GM23248 (cell line): ENCODE measurements around the gene RIMS4. TPM values are rescaled to one million over a fixed set of nuclear protein-coding genes. Genes with fewer than 3 reads are reported as not detected.

ENCODE experiments used
- DNase-seq: peaks from one replicate; pipeline ENCODE4 v3.0.0-alpha.2; 2015
- H2AFZ ChIP-seq: fragments of 200-600 bp; sonication (generic); 2 replicates; pipeline ENCODE4 v1.6.1; 2016; ENCODE audit warnings: antibody characterized with exemption
- H3F3A ChIP-seq: fragments of 200-600 bp; sonication (generic); 2 replicates; pipeline ENCODE4 v1.6.1; 2016; ENCODE audit warnings: mild to moderate bottlenecking, antibody characterized with exemption, mixed run types; ENCODE audit not compliant: insufficient read depth
- H3K27ac ChIP-seq: fragments of 200-600 bp; sonication (generic); 2 replicates; pipeline ENCODE4 v1.5.1; 2016; ENCODE audit warnings: mild to moderate bottlenecking
- H3K27me3 ChIP-seq: fragments of 200-600 bp; sonication (generic); replicated peaks from 2 replicates; pipeline ENCODE4 v1.6.1; 2016; ENCODE audit warnings: mild to moderate bottlenecking; ENCODE audit not compliant: insufficient read depth
- H3K36me3 ChIP-seq: fragments of 200-600 bp; sonication (generic); 2 replicates; pipeline ENCODE4 v1.6.1; 2016; ENCODE audit warnings: low read depth, mild to moderate bottlenecking
- H3K4me1 ChIP-seq: fragments of 200-600 bp; sonication (generic); 2 replicates; pipeline ENCODE4 v1.6.1; 2016; ENCODE audit warnings: mild to moderate bottlenecking; ENCODE audit not compliant: insufficient read depth
- H3K4me2 ChIP-seq: fragments of 200-600 bp; sonication (generic); one replicate; pipeline ENCODE4 v1.6.1; 2016; ENCODE audit warnings: mild to moderate bottlenecking; ENCODE audit not compliant: unreplicated experiment
- H3K4me3 ChIP-seq: fragments of 200-600 bp; sonication (generic); 2 replicates; pipeline ENCODE4 v1.5.1; 2016; ENCODE audit warnings: mild to moderate bottlenecking
- H3K79me2 ChIP-seq: fragments of 200-600 bp; sonication (generic); 2 replicates; pipeline ENCODE4 v1.6.1; 2016; ENCODE audit warnings: mild to moderate bottlenecking; ENCODE audit not compliant: insufficient read depth
- H3K9ac ChIP-seq: fragments of 200-600 bp; sonication (generic); 2 replicates; pipeline ENCODE4 v1.6.1; 2016; ENCODE audit warnings: mild to moderate bottlenecking
- H3K9me2 ChIP-seq: fragments of 200-600 bp; sonication (generic); 2 replicates; pipeline ENCODE4 v1.6.1; 2016; ENCODE audit warnings: mixed run types, mild to moderate bottlenecking, moderate library complexity; ENCODE audit not compliant: insufficient read depth
- H3K9me3 ChIP-seq: fragments of 200-600 bp; sonication (generic); one replicate; pipeline ENCODE4 v1.6.1; 2017; ENCODE audit warnings: low read depth
- H4K20me1 ChIP-seq: fragments of 200-600 bp; sonication (generic); 2 replicates; pipeline ENCODE4 v1.6.0; 2016; ENCODE audit not compliant: insufficient read depth
- EZH2 ChIP-seq: fragments of 200-600 bp; sonication (generic); IDR thresholded peaks from 2 replicates; pipeline ENCODE4 v1.6.1; 2018; ENCODE audit warnings: antibody characterized with exemption, mild to moderate bottlenecking; ENCODE audit not compliant: insufficient read depth, poor library complexity, severe bottlenecking
- EZH2phosphoT487 ChIP-seq: fragments of 200-600 bp; sonication (generic); IDR thresholded peaks from 2 replicates; pipeline ENCODE4 v1.6.1; 2018; ENCODE audit warnings: antibody characterized with exemption, moderate library complexity, mild to moderate bottlenecking, low read depth; ENCODE audit not compliant: insufficient read depth
- WGBS, 2 experiments: methylation state at CpG; one replicate each; pipeline ENCODE4 v1.1.6; 2015 to 2017; ENCODE audit warnings: low lambda C conversion rate in 2 of 2, low coverage in 1 of 2; ENCODE audit errors: missing lambda C conversion rate in 2 of 2; 5-methylcytosine and 5-hydroxymethylcytosine counted together
- in situ Hi-C: fragments of 300-500 bp; cut with MboI; formaldehyde crosslinking; loops from 2 replicates; pipeline ENCODE4 v1.15.0; 2020
- polyA plus RNA-seq: library from polyadenylated mRNA; unstranded; fragments of >200 nt; fragmentation: Nextera tagmentation; extraction: Ambion mirVana; gene quantifications from 2 replicates; pipeline ENCODE4 v1.2.1, GENCODE V29; 2016
- total RNA-seq: library from RNA; depleted of rRNA; stranded (reverse); fragments of >200 nt; shearing (Covaris generic); gene quantifications from 2 replicates; pipeline ENCODE4 v1.2.3, GENCODE V29; 2014; rRNA removed

RIMS4 gene
- total and polyA plus RNA-seq, 2 experiments from 2014 or later: 0.22 TPM; not detected in 1

DNA sequence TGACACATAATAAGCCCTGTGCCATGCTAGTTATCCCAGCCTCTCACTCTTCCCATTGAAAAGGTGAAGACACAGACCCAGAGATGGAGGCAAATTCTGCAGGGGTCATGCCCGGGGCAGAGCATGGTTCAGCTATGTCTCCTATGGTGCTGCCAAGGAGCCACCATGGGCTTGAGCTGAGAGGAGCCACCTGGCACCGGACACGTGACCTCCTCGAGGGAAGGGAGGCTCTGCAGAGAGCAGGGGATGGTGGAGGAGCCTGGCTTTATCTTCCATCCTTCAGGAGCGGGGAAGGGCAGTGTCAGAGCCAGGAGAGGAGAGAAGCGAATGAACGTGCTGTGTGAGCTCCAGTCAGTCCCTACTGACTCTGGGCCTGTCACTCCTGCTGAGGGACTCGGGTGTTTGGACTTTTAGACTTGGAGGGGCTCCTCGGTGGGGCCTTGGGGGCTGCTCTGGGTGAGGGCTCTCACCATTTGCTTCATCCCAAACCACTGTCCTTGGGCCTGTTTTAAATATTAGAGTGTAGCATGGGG is 106.3 kb downstream of the RIMS4 start:
- H3K4me3 ChIP-seq: no peak overlapping the region
- H3K9me3 ChIP-seq: no peaks in the 10 kb centered on the region
- H3K9ac ChIP-seq: no peak overlapping the region
- in situ Hi-C loops: no loop called here
- peaks cover 43% of the 10 kb centered on the region for H3F3A ChIP-seq
- H3K27ac ChIP-seq: peak overlapping the region; percentile 47
- no peaks in the 10 kb centered on the region for H3K9me2 ChIP-seq
- H3K79me2 ChIP-seq: no peaks in the 10 kb centered on the region
- peaks cover 62% of the 10 kb centered on the region for H3K4me1 ChIP-seq
- no peaks in the 10 kb centered on the region for H3K27me3 ChIP-seq
- TF ChIP-seq EZH2phosphoT487: no peak
- TF ChIP-seq EZH2: no peak
- no peaks in the 10 kb centered on the region for H3K36me3 ChIP-seq
- 92 to 93% methylated on average over 9 of the region's 9 CpGs for WGBS, 2 experiments
- H3K4me2 ChIP-seq: peak overlapping the region; percentile 7
- no peak for DNase-seq
- H2AFZ ChIP-seq: no peak overlapping the region
- H4K20me1 ChIP-seq: no peaks in the 10 kb centered on the region

DNA sequence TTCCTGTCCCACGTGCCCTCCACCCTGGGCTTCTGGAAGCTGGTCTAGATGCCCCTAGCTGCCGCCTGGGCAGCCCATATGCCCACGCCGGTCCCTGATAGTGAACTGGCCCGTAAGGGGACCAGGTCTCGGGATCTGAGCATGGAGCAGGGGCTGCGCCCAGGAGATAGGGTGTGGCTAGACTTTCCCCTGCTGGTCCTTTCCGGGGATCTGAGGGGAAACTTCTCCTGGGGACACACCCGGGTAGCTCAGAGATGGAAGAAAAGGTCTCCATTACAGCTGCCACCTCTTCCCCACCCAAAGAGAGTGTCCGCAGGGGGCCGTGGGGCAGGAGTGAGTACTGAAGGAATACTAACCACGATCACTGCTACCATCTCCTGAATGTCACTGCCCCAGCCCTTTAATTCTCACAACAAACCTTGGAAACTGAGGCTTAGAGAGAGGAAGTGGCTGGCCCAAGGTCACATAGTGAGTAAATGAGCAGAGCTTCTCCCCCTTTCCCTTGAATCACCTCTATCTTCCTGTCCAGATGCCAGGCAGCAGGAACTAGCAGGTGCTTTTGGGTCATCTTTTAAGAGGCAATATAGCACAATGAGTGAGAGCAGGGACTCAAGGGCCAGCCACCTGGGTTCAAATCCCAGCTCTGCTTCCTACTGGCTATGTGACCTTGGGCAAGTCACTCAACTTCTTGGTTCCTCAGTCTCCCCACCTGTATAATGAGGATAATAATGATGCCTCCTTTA is 107.0 kb downstream of the RIMS4 start:
- Histone ChIP-seq H3F3A (peaks cover 42% of the 10 kb centered on the region), H3K79me2 (no peaks in the 10 kb centered on the region), H3K9ac (no peak overlapping the region), H3K27me3 (no peaks in the 10 kb centered on the region), H3K4me1 (peaks cover 60% of the 10 kb centered on the region), H3K27ac (no peak overlapping the region), H3K9me3 (no peaks in the 10 kb centered on the region), H2AFZ (no peak overlapping the region), H3K4me2 (peak overlapping the region; percentile 33), H3K36me3 (no peaks in the 10 kb centered on the region), H3K9me2 (no peaks in the 10 kb centered on the region), H4K20me1 (no peaks in the 10 kb centered on the region), H3K4me3 (no peak overlapping the region)
- 39 to 42% methylated on average over 11 to 12 of the region's 12 CpGs for WGBS, 2 experiments
- no peak for DNase-seq
- in situ Hi-C loops: no loop called here
- TF ChIP-seq EZH2phosphoT487 (no peak), EZH2 (no peak)

DNA sequence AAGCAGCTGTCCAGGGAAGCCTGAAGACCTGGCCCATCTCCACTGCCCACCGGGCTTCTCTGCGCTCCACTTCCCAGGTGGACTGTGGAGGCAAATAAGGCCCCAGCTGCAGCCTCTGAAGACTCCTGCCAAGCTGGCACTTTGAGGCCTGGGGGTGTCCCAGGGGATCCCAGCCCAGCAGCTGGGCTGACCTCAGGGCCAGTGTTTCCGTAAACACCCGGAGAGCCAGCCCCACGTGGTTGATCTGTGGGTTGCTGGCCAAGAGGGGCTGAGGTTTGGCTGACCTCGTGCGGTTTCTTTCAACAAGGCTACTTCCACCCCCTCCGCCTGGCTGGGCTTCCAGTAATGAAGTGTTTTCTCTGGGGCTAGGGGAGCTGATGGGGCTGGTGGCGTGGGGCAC is 107.6 kb downstream of the RIMS4 start:
- WGBS, 2 experiments: 2 to 6% methylated on average over 7 to 9 of the region's 9 CpGs
- peaks cover 54% of the 10 kb centered on the region for H3K4me1 ChIP-seq
- peaks cover 37% of the 10 kb centered on the region for H3F3A ChIP-seq

DNA sequence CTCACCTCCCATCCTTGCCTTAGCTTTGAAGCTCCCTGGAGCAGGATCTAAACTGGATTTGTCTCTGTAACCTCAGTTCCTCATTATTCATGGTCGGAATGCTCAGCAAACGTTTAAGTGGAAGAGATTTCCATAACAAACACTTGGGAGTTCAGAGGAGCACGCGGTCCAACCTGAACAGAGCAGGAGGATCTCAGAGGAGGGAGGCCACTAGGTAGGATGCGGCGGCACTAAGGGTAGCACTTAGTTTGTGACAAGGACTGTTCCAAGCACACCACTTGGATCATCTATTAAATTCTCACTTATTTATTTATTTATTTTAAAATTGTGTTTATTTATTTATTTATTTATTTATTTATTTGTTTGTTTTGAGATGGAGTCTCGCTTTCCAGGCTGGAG is 108.5 kb downstream of the RIMS4 start:
- WGBS, 2 experiments: 96 to 99% methylated on average over 7 of the region's 7 CpGs

More for the DNA sequence above, 107.6 kb downstream of the RIMS4 start:
- Histone ChIP-seq H3K4me3 (no peak overlapping the region), H3K79me2 (no peaks in the 10 kb centered on the region), H3K4me2 (peak overlapping the region; percentile 33), H3K27ac (no peak overlapping the region), H2AFZ (no peak overlapping the region), H3K27me3 (no peaks in the 10 kb centered on the region), H3K9me3 (no peaks in the 10 kb centered on the region), H4K20me1 (no peaks in the 10 kb centered on the region), H3K9me2 (no peaks in the 10 kb centered on the region), H3K36me3 (no peaks in the 10 kb centered on the region), H3K9ac (peak overlapping the region; percentile 56)
- in situ Hi-C loops: no loop called here
- TF ChIP-seq EZH2 (no peak), EZH2phosphoT487 (no peak)
- peak; percentile 89 for DNase-seq

More for the DNA sequence above, 108.5 kb downstream of the RIMS4 start:
- Histone ChIP-seq H3K4me1 (peaks cover 48% of the 10 kb centered on the region), H4K20me1 (no peaks in the 10 kb centered on the region), H3F3A (peaks cover 37% of the 10 kb centered on the region), H3K27ac (no peak overlapping the region), H3K79me2 (no peaks in the 10 kb centered on the region), H3K36me3 (no peaks in the 10 kb centered on the region), H3K4me3 (no peak overlapping the region), H3K9ac (no peak overlapping the region), H2AFZ (no peak overlapping the region), H3K9me3 (no peaks in the 10 kb centered on the region), H3K9me2 (no peaks in the 10 kb centered on the region), H3K27me3 (no peaks in the 10 kb centered on the region), H3K4me2 (peak overlapping the region; percentile 7)
- TF ChIP-seq EZH2phosphoT487 (no peak), EZH2 (no peak)
- in situ Hi-C loops: no loop called here
- DNase-seq: no peak

Other genes starting within 250 kb of the RIMS4 start
- gene PKIG, start 228.0 kb downstream of the RIMS4 start, total RNA-seq: 56.1 and 83.7 TPM in 2 replicates
- 44.0 and 46.0 TPM in 2 replicates for gene PKIG, start 228.0 kb downstream of the RIMS4 start, polyA plus RNA-seq
- 7.0 and 8.6 TPM in 2 replicates for gene ADA, start 158.8 kb downstream of the RIMS4 start, total RNA-seq
- 17.5 and 19.3 TPM in 2 replicates for gene ADA, start 158.8 kb downstream of the RIMS4 start, polyA plus RNA-seq
- gene CCN5, start 95.2 kb downstream of the RIMS4 start, total RNA-seq: 24.5 and 47.3 TPM in 2 replicates
- 20.8 and 23.6 TPM in 2 replicates for gene CCN5, start 95.2 kb downstream of the RIMS4 start, polyA plus RNA-seq
- 9.9 and 11.1 TPM in 2 replicates for gene KCNK15, start 64.7 kb downstream of the RIMS4 start, total RNA-seq
- 5.2 and 5.7 TPM in 2 replicates for gene KCNK15, start 64.7 kb downstream of the RIMS4 start, polyA plus RNA-seq
- 95.0 and 116 TPM in 2 replicates for gene YWHAB, start 75.2 kb upstream of the RIMS4 start, total RNA-seq
- gene YWHAB, start 75.2 kb upstream of the RIMS4 start, polyA plus RNA-seq: 425 and 445 TPM in 2 replicates
- 5.9 and 33.5 TPM in 2 replicates for gene PABPC1L, start 99.5 kb upstream of the RIMS4 start, total RNA-seq
- gene PABPC1L, start 99.5 kb upstream of the RIMS4 start, polyA plus RNA-seq: 7.8 and 10.4 TPM in 2 replicates
- gene TOMM34, start 149.9 kb upstream of the RIMS4 start, total RNA-seq: 53.0 and 63.8 TPM in 2 replicates
- gene TOMM34, start 149.9 kb upstream of the RIMS4 start, polyA plus RNA-seq: 63.4 and 69.9 TPM in 2 replicates
- 21.9 and 30.4 TPM in 2 replicates for gene STK4, start 156.0 kb upstream of the RIMS4 start, total RNA-seq
- gene STK4, start 156.0 kb upstream of the RIMS4 start, polyA plus RNA-seq: 33.4 and 35.1 TPM in 2 replicates